Activated CD4-positive, alpha-beta T cell treated with anti-CD3 and anti-CD28 coated beads, Interleukin-2, Interleukin-6, amounts not matched to agents 100 ng/mL and 50 ng/mL, durations not matched to agents 16 hours and 8 hours (primary cell): ENCODE measurements around the gene HINFP.
A peak's percentile ranks its signal among the peaks of the same experiment; 100 is the strongest.
"Not testable (repeated sequence)": the region's sequence is repeated elsewhere in the genome, so short reads cannot be mapped to it uniquely, and the experiment has no call there.

ENCODE experiments used
- DNase-seq: peaks from one replicate; pipeline ENCODE4 v3.0.0-alpha.2; 2020

The HINFP gene

GRCh38 chr11:119118227-119118626 lies 3.2 kb upstream of the HINFP start:
- DNase-seq, result no peak

DNA sequence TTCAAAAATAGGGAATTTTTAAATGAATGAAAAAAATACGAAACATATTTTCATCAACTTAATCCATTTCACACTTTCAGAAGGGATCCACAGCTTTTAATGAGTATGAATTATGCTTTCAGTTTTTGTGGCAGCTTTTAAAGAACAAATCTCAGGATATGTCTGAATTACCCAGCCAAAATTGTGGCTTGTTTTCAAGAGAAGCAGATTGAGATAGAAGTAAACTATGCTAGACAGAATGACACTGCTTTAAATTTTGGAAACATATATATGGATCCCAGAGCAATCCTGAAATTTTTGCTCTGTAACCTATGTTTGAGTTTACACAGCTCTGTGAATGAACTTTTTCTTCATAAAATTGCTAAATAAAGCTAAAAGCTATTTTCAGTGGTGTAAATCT lies 2.4 kb upstream of the HINFP start:
- no peak for DNase-seq

DNA sequence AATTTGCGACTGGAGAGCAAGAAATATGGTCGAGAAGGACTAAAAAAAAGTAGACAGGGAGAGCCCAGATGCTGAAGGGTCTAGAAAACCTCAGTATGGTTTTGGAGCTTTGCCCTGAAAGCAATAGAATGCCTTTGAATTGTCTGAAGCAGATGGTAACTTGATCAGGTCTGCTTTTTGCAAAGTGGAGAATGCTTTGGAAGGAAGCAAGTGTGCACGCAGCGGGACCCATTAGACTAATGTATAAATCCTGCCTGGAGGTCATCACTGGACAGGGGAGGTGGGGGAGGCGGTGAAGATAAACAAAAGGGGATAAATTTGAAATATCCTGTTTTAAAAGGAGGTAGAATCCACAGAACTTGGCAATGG lies 757 bp upstream of the HINFP start:
- DNase-seq, result no peak

- no peak for DNase-seq
These were observed 388 bp downstream of the HINFP start for GRCh38 chr11:119121811-119122124.

- DNase-seq, result no peak
These were observed 4.4 kb downstream of the HINFP start for GRCh38 chr11:119125821-119126220.

- DNase-seq, result no peak
These were observed 5.4 kb downstream of the HINFP start for GRCh38 chr11:119126675-119127268.

- no peak for DNase-seq
These were observed 9.3 kb downstream of the HINFP start for GRCh38 chr11:119130662-119131061.

- no peak for DNase-seq
These were observed 13.1 kb downstream of the HINFP start for GRCh38 chr11:119134389-119134978.

DNA sequence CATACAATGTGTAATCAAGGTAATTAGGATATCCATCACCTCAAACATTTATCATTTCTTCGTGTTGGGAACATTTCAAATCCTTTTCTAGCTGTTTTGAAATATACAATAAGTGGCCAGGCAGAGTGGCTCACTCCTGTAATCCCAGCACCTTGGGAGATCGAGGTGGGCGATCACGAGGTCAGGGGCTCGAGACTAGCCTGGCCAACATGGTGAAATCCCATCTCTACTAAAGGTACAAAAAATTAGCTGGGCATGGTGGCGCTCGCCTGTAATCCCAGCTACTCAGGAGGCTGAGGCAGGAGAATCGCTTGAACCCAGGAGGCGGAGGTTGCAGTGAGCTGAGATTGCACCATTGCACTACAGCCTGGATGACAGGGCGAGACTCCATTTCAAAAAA lies 17.9 kb downstream of the HINFP start:
- not testable (repeated sequence) for DNase-seq

GRCh38 chr11:119144825-119145486 lies 23.6 kb downstream of the HINFP start:
- DNase-seq, result peak; percentile 46

- DNase-seq, result no peak
These were observed 24.2 kb downstream of the HINFP start for GRCh38 chr11:119145551-119145950.

DNA sequence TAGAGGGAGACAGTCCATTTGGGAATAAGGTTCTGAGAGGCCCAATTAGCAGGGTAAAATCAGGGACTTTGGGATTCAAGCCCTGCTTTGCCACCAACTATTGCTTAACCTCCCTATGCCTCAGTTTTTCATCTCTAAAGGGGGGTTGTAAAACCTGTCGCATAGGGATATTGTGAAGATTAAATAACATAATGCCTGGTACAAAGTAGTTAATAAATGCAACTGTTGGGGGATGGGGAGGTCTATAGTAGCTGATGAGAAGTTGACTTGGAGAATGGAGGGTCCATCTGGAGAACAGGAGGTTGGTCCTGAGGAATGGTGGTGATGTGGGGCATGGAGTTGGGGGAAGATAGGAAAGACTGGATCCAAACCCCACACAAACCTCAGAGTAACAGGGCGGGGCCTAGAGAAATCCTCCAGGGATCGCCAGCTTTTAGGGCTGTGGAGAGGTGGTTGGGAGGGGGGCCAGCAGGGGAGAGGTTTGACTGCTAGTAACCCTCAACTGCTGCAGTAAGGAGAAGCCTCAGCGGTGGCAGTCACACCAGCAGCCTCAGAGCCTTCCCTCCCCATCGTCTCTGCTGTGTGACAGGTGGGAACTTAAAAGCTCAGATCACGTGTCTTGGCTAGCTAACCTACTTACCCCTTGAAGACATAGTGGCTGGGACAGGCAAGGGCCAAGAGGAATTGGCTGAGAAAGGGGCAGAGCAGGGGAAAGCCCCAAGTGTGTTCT lies 26.4 kb downstream of the HINFP start:
- DNase-seq, result no peak

DNA sequence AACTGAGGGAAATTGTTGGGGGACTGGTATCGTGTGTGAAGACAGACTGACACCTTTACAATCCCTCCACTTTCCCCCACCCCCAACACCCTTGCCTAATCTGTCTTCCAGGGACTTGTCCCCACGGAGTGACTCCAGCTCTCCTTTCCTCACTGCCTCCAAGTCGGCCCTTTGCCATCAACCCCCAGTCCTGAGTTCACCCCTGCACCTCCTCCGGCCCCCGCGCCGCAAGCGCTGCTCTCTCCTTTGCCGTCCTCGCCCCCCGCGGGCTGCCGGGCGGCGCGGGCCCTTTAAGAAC lies 27.3 kb downstream of the HINFP start:
- DNase-seq, result no peak

- DNase-seq, result no peak
These were observed 27.8 kb downstream of the HINFP start, which contains the start of gene ABCG4 for GRCh38 chr11:119149018-119149785. ABCG4 (plus strand) TSS chr11:119149052; CDS start chr11:119149966, 914 bp downstream.

DNA sequence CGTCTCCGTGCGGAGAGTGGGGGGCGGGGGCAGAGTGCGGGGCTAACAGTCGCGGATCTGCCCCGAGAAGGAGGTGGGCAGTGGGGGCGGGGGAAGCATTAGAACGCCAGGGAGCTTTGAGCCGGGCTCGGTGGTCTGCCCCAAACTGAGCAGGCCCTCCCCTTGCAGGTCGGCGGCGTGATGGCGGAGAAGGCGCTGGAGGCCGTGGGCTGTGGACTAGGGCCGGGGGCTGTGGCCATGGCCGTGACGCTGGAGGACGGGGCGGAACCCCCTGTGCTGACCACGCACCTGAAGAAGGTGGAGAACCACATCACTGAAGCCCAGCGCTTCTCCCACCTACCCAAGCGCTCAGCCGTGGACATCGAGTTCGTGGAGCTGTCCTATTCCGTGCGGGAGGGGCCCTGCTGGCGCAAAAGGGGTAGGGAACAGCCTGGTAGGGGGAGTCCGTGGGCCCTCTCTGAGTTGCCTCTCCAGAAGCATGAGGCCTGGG lies 28.5 kb downstream of the HINFP start:
- DNase-seq, result no peak

DNA sequence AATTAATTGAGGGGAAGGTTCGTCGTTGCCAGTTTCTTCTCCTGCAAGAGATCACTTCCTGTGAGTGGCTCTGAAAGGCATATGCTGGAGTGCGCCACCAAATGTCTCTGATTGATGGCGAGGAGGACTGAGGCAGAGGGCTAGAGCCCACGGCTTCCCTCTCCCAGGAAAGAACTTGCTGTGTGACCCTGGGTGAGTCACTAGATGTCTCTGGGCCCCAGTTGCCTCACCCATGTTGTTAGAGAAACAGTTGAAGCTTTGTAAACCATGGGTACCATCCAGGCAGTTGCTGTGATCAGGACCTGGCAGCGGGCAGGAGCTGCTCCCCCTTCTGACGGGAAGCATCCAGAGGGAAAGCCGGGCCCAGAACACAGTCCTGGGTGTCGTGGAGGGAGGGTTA lies 30.7 kb downstream of the HINFP start:
- no peak for DNase-seq

DNA sequence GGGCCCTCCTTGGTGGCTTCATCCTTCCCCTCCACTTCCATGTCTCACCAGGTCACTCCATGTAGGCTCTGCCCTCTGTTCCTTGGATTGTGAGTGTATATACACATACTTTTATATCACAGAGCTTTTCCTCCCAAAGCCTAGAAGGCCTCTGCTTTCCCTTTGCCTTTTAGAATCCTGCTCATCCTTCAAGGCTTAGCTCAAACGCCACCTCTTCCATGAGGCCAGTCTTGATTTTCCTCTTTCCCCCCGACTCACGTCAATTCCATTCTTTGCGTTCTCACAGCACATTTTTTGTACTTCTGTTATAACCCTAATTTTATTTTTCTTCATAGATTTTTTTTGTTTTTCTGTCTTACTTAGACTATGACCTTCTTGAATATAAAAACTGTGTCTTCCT lies 31.2 kb downstream of the HINFP start:
- DNase-seq, result no peak

GRCh38 chr11:119153049-119153818 lies 31.9 kb downstream of the HINFP start:
- DNase-seq, result no peak

- no peak for DNase-seq
These were observed 32.8 kb downstream of the HINFP start for GRCh38 chr11:119154178-119154577.

GRCh38 chr11:119155733-119156492 lies 34.5 kb downstream of the HINFP start:
- DNase-seq, result no peak

DNA sequence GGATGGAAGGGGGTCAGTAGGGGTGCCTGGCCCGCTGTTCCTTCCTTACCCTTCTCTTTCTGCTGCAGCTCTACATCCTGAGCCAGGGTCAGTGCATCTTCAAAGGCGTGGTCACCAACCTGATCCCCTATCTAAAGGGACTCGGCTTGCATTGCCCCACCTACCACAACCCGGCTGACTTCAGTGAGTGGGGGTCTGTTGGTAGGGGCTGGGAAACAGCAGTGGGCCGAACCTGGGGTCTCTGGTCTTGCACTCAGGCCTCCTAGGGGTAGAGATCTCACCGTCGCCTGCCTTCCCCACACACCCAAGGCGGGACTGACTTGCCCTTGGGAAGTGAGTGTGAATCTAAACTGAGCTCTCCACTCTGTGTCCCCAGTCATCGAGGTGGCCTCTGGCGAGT lies 35.1 kb downstream of the HINFP start:
- DNase-seq, result no peak

GRCh38 chr11:119157063-119157462 lies 35.7 kb downstream of the HINFP start:
- DNase-seq, result no peak
